GM12873 (cell line): ENCODE measurements around the gene MOXD1.

ENCODE experiments used
- CTCF ChIP-seq: IDR thresholded peaks from 2 replicates; pipeline ENCODE4 v1.5.1; 2012; ENCODE audit warnings: low read depth, mild to moderate bottlenecking, moderate library complexity, low read length, control low read depth; ENCODE audit not compliant: insufficient read depth; ENCODE audit errors: missing control alignments

MOXD1 gene

DNA sequence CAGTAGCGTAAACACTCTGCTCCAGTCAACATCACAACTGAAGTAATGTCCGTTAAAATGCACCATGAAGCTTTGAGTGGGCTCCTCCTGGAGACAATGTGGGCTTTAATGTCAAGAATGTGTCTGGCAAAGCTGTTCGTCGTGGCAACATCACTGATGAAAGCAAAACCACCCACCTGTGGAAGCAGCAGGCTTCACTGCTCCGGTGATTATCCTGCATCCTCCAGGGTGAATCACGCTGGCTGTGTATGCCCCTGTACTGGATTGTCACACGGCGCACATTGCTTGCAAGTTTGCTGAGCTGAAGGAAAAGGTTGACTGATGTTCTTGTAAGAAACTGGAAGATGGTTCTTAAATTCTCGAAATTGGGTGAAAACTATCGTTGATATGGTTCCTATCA is 128.5 kb downstream of the MOXD1 start:
- TF ChIP-seq CTCF, result no peak

GRCh38 chr6:132270726-132271402 is 130.4 kb downstream of the MOXD1 start:
- TF ChIP-seq CTCF, result no peak

DNA sequence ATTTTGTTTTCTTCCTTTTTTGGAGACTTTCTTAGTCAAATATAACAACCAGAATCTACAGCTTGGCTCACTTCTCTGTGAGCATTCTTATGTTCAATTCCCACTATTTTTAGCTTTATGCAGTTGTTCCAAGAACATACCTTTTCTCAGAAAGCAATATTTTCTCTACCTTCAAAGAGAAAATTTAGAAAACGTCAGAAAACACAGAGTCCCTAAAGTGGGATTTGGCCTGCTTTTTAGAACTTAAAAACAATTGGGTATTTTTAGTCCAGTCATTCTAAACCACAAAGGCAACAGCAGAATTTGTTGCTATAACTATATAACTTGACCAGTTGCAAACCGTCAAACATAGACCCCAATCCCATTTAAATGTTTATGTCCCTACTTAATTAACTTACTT is 133.1 kb downstream of the MOXD1 start:
- TF ChIP-seq CTCF, result no peak

GRCh38 chr6:132265451-132266097 is 135.7 kb downstream of the MOXD1 start:
- TF ChIP-seq CTCF, result no peak

GRCh38 chr6:132264021-132264500 is 137.2 kb downstream of the MOXD1 start:
- TF ChIP-seq CTCF, result no peak

DNA sequence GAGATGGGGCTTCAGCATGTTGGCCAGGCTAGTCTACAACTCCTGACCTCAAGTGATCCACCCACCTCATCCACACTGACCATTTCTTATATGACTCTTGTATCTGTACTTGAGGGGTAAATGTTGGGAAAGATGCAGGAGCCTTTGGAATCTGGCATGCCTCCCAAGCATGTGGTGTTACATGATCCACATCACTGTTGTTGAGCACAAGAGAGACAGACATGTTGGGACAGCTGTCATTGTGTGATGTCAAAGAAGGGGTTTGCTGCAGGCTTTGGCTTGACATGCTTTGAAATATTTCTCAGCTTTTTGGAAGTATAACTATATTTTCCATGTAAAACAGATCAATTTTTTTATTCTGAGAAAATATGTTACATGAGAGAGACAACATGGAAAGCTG is 139.9 kb downstream of the MOXD1 start:
- no peak for TF ChIP-seq CTCF

DNA sequence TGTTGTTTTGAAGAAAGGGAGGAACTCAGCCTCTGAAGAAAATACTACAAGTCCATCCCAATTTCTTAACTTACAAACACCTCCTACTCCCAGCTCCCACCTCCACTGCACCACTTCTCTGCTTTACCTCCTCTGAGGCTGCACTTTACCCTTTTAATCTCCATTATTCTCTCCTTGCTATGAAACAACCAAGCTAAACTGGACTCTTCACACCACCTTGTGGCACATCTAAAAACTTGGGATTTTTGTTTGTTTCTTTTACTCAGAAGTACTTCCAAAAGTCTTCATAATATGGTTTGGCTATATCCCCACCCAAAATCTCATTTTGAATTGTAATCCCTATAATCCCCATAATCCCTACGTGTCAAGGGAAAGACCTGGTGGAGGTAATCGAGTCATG is 142.2 kb downstream of the MOXD1 start:
- no peak for TF ChIP-seq CTCF
